ENCODE results near the gene SLC14A1. TPM values are rescaled to one million over a fixed set of nuclear protein-coding genes. Genes with fewer than 3 reads are reported as not detected.

SLC14A1 gene
- total RNA-seq, 2 experiments from 2014 or later: 2.5 to 4.1 TPM

DNA sequence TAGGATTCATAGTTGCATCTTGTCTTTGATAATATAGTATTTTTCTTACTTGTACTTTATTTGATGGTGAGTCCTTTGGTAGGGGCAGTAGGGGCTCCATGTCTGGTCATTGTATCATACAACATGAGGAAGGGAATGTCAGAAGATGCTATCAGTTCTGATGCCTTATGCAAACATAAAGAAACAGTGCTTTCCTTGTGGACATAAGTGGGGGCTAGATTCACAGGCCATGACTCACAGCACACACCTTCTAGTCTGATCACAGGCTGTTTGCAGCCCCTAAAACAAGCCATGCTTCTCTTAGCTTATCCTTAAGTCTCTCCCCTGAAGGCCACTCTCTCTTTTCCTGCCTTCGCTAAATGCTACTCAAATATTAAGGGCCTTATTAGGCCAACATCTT lies 10.7 kb upstream of the SLC14A1 start:
- CTCF ChIA-PET: no interaction called here
- POLR2A ChIA-PET: no interaction called here

DNA sequence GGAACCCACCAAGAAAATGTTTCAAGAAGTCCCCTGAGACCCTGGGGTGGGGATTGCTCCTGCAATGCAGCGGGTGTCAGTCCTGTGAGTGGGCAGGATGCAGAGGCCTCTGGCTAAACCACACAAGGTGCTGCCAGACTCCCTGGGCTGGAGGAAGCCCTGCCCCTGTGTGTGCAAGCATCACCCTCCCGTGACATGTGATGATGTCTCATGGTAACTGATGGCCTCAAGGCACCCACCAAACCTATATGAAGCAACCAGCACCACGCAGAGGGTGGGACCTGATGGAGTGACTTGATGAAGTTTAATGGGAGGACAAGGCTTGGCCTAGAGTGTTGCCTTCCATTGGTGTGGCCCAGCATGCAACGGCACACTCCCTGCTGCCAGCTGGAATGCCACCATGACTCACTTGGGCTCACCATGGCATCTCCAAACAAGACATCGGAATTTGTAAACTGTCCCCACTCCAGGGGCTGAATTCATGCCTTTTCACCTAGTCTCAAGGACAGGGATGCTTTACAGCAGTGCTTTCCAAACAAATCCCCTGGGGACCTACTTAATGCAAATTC lies 8.7 kb upstream of the SLC14A1 start:
- ChIA-PET POLR2A (no interaction called here), CTCF (no interaction called here)

DNA sequence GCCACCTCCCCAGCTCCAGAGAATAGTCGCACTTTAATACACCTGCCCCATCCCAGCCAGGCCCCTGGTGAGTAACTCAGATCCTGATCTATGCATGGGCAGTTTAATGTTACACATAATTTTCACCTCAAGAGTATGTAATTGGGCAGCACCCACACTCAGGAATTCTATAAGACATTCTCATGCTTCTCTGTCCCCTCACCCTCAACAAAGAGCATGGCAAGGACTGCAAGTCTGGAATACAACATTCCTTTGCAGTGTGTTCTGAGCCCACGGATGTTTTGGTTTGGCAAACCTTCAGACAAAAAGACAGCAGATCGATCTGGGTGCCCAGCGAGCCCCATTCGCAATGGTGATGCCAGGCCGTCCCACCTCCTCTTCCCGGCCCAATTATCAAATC lies 4.9 kb upstream of the SLC14A1 start:
- CTCF ChIA-PET: no interaction called here
- POLR2A ChIA-PET: no interaction called here

DNA sequence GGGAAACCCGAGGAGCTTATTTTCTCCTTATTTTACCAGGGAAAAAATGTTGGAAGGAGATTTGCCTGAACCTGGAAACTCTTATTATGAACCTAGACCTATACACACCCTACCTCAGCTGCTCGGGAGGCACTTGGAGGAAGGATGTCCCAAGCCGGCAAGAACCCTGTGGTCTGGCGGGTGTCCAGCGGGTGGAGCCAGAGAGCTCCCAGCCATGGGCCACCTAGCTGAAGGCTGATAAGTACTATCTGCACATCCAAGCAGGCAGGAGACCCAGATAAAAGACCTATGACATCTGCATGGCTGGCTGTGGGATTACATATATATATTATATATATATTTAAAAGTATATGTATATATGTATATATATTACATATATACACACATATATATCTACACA lies 1.1 kb upstream of the SLC14A1 start:
- ChIA-PET CTCF (interaction anchor here (0.8 to 3.5 kb wide), 8 partner anchors 8 to 351 kb away, joined by 3 to 24 read pairs (median 4); no protein-coding TSS in a partner anchor), POLR2A (no interaction called here)

DNA sequence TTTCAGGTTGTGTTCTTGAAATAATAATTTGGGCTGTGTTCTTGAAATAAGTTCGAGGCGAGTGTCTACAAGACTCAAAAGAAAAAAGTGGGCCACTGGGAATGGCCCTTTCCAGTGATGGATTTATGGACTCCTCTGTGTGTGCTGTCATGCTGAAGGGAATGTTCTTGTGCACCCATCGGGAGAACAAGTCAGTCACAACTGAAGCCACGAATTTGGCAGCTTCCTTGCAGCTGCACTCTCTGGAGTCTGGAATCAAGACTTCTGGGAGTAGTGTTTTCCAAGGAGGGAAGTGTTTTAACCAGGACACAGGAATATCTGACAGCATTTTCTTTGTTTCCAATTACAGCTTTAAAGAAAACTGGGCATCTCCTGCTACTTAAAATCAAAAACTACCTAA lies 620 bp downstream of the SLC14A1 start:
- POLR2A ChIA-PET: no interaction called here
- CTCF ChIA-PET: interaction anchor here (1.3 to 3.5 kb wide), 3 partner anchors 17 to 155 kb away, joined by 3 to 24 read pairs (median 3); no protein-coding TSS in a partner anchor

DNA sequence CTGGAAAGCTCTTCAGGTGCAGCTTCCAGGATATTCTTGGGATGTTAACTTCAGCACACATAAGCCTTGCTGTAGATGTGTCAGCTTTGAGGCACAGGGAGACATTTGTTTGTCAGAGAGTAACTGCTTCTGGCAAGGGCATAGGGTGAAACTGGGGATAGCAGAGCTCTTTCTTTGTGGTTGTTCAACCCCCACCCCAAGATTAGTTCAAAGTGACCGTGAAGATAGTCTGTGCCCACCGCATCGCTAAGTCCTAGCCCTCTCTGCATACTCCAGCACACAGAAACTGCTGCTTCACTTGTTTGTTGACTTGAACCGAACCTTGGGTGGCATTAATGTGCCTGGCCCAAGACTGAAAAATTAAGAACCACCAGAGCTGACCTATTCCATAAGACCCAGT lies 1.4 kb downstream of the SLC14A1 start:
- ChIA-PET CTCF (interaction anchor here (3.5 kb wide), 1 partner anchor 154 kb away, joined by 24 read pairs; no protein-coding TSS in a partner anchor), POLR2A (no interaction called here)

DNA sequence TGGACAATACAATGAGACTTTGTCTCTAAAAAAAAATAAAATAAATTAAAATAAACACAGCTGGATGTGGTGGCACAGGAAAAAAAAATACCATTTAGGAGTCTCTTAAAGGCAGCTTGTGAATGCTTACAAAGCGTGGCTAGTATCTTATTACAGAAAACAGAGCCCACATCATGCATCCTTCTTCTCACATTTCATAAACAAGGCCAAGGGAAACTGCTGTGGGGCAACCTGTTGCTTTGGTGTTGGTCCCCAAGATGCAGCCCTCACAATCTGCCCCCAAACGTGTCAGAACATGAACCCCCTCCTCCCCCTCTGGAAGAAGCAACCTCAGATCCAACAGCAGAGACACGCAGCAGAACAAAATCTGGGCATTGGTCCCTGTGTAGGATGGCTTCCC lies 2.6 kb downstream of the SLC14A1 start:
- ChIA-PET CTCF (interaction anchor here (0.6 to 1.0 kb wide), 2 partner anchors 75 to 153 kb away, joined by 3 read pairs; no protein-coding TSS in a partner anchor), POLR2A (no interaction called here)

DNA sequence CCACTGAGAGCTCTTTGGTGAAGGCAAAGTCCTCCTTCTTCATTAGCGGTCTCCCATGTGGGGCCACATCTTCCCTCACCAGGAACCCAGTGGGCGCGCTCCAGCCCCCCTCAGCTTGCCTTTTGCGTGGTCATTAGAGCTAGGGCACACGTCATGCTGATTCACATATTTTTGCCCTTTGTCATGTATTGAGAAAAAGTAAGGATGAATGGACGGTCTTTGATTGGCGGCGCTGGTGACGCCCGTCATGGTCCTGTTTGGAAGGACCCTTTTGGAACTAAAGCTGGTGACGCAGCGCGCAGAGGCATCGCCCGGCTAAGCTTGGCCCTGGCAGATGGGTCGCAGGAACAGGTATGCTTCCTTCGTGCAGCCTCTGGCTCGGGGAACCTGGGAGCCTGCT lies 3.1 kb downstream of the SLC14A1 start:
- CTCF ChIA-PET: interaction anchor here (0.6 to 1.0 kb wide), 2 partner anchors 74 to 153 kb away, joined by 3 read pairs; no protein-coding TSS in a partner anchor
- POLR2A ChIA-PET: no interaction called here

DNA sequence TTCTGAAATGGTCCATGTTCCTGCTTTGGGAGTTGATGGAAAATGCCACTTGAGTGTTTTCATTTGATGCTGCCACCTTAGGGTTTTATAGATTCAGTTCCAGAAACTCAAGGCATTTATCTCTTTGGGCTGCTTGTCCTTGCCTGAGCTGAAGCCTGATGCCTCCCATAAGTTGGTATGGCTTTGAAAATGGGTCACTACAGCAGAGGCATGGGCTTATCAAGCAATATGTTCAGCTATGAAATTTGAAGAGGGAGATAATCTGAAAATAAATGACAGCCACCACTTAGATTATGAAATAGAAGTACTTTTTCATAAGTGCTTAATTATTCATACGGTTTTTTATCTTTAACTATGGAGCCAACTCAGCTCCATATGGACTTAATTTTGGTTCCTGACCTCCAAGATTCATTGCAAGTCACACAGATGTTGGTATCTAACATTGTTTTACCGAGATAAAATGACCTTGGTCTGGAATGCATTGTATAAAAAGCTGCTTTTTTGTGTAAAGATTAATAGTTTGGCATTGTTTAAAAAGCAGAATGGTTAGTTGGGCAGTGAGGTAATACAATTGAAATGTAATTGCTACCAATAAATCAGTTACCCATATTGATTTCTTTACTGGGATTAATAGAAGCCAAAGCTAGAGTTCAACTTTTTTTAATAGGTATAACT lies 4.5 kb downstream of the SLC14A1 start:
- ChIA-PET CTCF (no interaction called here), POLR2A (no interaction called here)

DNA sequence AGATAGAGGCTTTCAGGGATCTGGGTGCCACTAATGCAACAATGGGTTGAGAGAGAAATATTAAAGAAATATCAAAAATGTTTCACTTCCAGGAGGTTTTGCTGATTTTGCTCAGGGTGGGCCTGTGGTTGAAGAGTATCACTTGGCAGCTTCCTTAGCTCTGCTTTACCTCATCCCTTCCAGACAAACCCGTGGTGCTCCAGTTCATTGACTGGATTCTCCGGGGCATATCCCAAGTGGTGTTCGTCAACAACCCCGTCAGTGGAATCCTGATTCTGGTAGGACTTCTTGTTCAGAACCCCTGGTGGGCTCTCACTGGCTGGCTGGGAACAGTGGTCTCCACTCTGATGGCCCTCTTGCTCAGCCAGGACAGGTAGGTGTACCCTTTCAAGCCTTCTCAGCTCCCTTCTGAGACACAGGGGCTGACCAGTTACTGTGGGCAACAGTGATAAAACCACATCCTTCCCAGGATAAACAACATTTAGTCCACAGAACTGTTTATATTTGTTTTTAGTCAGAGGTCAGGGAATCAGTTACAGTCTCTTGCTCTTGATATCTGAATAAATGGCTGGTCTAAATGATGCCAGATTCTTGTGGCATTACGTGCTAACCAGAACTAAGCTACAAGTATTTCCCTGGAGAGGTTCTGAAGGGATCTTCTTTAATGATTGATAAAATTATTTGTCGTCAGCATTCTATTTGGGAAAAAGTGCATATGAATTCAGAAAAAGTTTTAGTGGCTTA lies 7.0 kb downstream of the SLC14A1 start:
- CTCF ChIA-PET: interaction anchor here (1.1 to 1.2 kb wide), 2 partner anchors 8 to 77 kb away, joined by 3 read pairs; no protein-coding TSS in a partner anchor

DNA sequence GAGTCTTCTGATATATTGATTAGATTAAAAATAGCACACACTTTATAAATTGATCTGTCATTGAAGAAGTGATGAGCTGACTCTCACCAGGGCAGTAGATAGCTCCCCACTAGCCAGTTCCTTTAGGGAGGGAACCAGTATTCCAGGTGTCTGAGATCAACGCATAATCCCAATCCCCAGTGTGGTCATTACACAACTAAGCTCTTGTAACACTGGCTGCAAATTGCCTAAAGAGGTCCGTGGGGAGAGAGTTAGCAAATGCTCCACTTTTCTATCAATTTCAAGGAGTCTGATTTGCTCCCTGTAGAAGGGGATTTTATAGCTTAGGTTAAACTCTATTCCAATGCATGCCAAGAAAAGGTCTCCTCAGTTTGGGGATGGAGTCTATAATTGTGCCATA lies 7.7 kb downstream of the SLC14A1 start:
- POLR2A ChIA-PET: no interaction called here
- CTCF ChIA-PET: interaction anchor here (1.2 kb wide), 1 partner anchor 9 kb away, joined by 3 read pairs; no protein-coding TSS in a partner anchor

More for the DNA sequence above, 7.0 kb downstream of the SLC14A1 start:
- POLR2A ChIA-PET: no interaction called here

DNA sequence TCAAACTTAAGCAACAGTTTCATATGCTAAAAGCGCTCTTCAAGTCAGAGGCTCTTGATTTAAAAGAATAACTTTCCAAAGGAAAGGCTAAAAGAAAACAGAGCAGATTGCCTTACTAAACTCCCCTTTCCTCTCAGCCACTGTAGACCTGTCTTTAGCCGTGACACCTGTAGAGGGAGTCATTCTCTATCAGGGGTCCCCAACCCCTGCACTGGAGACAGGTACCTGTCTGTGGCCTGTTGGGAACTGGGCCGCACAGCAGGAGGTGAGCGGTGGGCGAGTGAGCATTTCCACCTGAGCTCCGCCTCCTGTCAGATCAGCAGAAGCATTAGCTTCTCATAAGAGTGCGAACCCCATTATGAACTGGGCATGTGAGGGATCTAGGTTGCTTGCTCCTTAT lies 9.6 kb downstream of the SLC14A1 start:
- ChIA-PET CTCF (interaction anchor here (1.1 kb wide), 1 partner anchor 68 kb away, joined by 4 read pairs; no protein-coding TSS in a partner anchor), POLR2A (no interaction called here)

DNA sequence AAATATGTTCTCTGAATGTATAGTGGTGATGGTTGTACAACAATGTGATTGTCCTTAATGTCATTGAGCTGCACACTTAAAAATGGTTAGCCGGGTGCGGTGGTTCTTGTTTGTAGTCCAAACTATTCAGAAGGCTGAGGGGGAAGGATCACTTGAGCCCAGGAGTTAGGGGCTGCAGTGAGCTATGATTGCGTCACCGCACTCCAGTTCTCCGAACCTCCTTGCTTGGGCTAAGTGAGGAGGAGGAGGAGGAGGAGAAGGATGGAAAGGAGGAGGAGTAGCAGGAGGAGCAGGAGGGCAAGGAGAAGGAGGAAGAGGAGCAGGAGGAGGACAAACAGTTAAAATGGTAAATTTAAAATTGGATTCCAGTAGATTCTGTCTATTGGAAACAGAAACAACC lies 10.5 kb downstream of the SLC14A1 start:
- ChIA-PET CTCF (no interaction called here), POLR2A (no interaction called here)

DNA sequence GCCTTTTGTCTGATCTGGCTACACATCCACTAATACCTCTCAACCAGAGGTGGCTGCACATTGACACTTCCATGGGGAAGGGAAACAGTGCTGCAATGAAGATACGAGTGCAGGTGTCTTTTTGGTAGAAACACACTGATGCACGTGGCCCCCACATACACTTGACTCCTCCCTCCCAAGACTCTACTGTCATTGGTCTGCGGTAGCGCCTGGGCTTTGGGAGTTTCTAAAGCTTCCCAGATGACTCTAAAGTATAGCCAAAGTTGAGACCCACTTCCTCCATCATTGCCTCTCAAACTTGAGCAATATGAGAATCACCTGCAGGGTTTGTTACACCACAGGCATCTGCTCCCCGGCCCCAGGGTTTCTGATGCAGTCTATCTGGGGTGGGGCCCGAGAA lies 11.0 kb downstream of the SLC14A1 start:
- CTCF ChIA-PET: no interaction called here

DNA sequence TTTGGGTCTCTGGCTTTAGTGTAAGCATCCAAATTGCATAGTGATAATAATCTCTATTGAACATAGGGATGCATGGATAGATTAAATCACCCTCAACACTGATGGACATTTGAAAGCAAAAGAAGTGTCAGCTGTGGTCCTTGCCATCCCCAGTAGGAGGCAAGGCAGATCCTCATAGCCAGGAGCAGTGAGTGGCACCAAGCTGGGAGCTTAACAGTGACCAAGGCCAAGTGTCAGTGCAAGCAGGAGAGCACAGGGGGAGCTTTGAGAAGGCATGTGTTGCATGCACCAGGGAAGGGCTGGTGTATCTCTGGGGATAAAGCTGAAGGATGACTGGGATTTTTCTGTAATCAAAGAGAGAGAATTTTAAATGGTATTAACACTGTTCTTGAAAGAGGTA lies 14.7 kb downstream of the SLC14A1 start:
- ChIA-PET POLR2A (no interaction called here), CTCF (interaction anchor here (0.6 kb wide), 1 partner anchor 31 kb away, joined by 3 read pairs; no protein-coding TSS in a partner anchor)

More for the DNA sequence above, 11.0 kb downstream of the SLC14A1 start:
- POLR2A ChIA-PET: no interaction called here

DNA sequence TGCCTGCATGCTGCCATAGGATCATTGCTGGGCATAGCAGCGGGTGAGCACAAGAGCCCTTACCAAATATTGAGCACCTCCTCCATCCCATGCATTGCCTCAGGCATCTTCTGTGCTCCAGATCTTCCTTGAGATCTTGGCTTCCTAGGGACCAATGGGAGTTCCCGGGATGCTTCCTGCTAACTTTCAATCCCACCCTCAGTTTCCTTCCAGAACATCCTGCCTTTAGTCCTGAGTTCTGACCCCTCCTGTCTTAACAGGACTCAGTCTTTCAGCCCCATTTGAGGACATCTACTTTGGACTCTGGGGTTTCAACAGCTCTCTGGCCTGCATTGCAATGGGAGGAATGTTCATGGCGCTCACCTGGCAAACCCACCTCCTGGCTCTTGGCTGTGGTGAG lies 15.3 kb downstream of the SLC14A1 start:
- CTCF ChIA-PET: no interaction called here
- POLR2A ChIA-PET: no interaction called here

DNA sequence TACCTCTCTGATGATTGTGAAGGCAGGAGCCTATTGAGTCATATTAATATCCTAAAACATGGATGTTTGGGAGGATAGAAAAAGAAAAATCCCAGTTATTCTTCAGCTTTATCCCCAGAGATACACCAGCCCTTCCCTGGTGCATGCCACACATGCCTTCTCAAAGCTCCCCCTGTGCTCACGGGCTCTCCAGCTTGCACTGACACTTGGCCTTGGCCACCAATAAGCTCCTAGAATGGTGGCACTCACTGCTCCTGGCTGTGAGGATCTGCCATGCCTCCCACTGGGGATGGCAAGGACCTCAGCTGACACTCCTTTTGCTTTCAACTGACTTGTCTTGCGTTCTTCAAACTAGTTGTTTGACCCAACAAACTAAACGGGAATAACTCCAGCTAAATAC lies 15.9 kb downstream of the SLC14A1 start:
- CTCF ChIA-PET: no interaction called here
- POLR2A ChIA-PET: no interaction called here

DNA sequence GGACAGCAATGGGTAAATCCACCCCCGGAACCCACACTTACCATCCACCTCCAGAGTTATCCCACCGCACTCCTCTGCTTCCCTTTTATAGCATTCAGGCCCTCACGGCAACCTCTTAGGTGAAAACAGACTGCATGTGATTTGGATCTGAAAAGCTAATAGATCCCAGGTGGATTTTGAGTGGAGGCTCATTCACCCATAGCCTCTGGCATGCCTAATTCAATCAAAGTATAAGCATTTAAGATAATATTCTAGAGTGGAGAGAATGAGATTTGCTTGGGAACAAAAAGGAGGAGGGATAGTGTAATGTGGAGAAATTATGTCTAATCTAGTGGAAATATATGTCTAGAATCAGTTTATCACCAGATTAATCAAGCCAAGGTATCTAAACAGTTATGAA lies 17.1 kb downstream of the SLC14A1 start:
- CTCF ChIA-PET: no interaction called here

DNA sequence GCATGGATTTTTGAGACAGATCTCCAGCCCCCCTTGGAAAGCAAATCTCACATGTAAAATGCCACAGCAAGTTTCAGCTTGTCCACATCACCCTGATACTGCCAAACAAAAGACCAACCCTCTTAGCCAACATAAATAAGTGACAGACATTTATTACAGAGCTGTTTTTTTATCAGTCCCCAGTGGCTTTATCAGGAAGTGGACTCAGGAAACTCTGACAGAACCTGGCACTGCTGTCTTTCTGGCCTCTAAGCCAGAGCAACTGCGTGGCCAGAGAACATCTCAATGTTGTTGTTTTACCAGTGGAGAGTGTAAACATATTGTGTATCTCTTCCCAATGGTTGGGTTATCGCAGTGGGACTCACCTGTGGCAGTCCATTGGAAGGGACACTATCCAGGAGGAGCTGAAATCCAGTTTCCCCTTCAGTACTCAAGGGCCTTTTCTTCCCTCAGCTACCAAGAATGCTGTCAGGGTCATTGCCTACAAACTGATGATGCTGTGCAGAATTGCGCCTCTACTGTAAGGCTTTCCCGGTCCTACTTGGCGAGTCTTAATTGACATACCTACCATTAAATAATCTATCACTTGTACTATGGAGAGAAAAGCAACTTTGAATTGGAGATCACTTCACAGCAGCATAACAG lies 22.0 kb downstream of the SLC14A1 start:
- CTCF ChIA-PET: interaction anchor here (1.5 kb wide), 1 partner anchor 164 kb away, joined by 4 read pairs; no protein-coding TSS in a partner anchor
- POLR2A ChIA-PET: no interaction called here

More for the DNA sequence above, 17.1 kb downstream of the SLC14A1 start:
- POLR2A ChIA-PET: no interaction called here

DNA sequence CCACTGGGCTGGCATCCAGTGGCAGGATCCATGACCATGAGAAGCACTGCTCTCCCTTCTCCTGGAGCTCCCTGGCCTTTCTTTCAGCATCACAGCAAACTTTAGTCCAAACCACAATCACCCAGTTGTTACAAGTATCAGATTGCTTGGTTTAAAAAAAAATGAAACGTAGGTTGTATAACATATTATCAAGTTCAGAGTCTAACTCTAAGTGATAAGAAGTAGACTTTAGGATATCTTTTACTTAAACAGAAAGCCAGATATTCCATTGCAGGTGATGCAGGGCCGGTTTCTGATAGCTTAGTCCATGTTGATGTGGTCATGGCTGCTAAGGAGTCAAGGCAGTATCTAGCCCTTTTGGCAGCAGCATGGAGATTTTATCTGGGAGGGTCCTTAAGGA lies 24.5 kb downstream of the SLC14A1 start:
- ChIA-PET CTCF (no interaction called here), POLR2A (no interaction called here)

All from activated CD8-positive, alpha-beta memory T cell treated with anti-CD3 and anti-CD28 coated beads for 36 hours (primary cell).